T-cell (primary cell): Measurements from ENCODE around the gene STK33. TPM values are rescaled to one million over a fixed set of nuclear protein-coding genes. Genes with fewer than 3 reads are reported as not detected.

Source experiments
- ATAC-seq, 4 experiments: fragments of 200-7000 bp in 3 of 4; fragments of 150-1000 bp in 1 of 4; cut with Tn5 transposase; replicated peaks in 1 of 4; 1 replicate in 3 of 4; 2 replicates in 1 of 4; pipeline ENCODE4 v1.10.0; 2021; ENCODE audit warnings: moderate library complexity in 3 of 4, mild to moderate bottlenecking in 2 of 4, moderate number of reproducible peaks in 1 of 4
- CTCF ChIA-PET, 2 donors: fragments of 300-600 bp; sonication (Branson Sonifier 250); formaldehyde crosslinking; loops; one replicate each; lab custom pipeline; 2022; ENCODE audit warnings: antibody characterized with exemption in 2 of 2; lab: Charles Lee
- POLR2A ChIA-PET, 2 donors: fragments of 300-600 bp; sonication (Branson Sonifier 250); formaldehyde crosslinking; loops; one replicate each; lab custom pipeline; 2022; ENCODE audit warnings: antibody characterized with exemption in 2 of 2; lab: Charles Lee
- DNase-seq, 35 experiments: peaks; one replicate each; pipeline versions ENCODE4 v3.0.0 to v3.0.0-alpha.2; 2013 to 2023
- H3K27ac ChIP-seq: one replicate; pipeline ENCODE4 v1.5.1; 2013; ENCODE audit warnings: low read length
- H3K27me3 ChIP-seq, 2 experiments: replicated peaks in 1 of 2; 1 replicate in 1 of 2; 2 replicates in 1 of 2; pipeline versions ENCODE4 v1.6.1 to v1.7.0; 2013; ENCODE audit warnings: low read length in 1 of 2, mixed read lengths in 1 of 2; ENCODE audit not compliant: control insufficient read depth in 2 of 2, insufficient read depth in 2 of 2; ENCODE audit errors: extremely low read depth in 1 of 2
- H3K36me3 ChIP-seq, 2 donors: 1 replicate in 1 of 2; 2 replicates in 1 of 2; pipeline versions ENCODE4 v1.6.1 to v1.7.0; 2013; ENCODE audit warnings: low read length in 1 of 2; ENCODE audit not compliant: control insufficient read depth in 2 of 2, insufficient read depth in 1 of 2; ENCODE audit errors: extremely low read depth in 1 of 2
- H3K4me1 ChIP-seq, 2 experiments: 1 replicate in 1 of 2; 2 replicates in 1 of 2; pipeline versions ENCODE4 v1.6.1 to v1.7.0; 2013; ENCODE audit warnings: low read length in 2 of 2, mixed read lengths in 1 of 2; ENCODE audit not compliant: insufficient read depth in 2 of 2, control insufficient read depth in 1 of 2; ENCODE audit errors: extremely low read depth in 1 of 2
- H3K4me3 ChIP-seq, 2 donors: 1 replicate in 1 of 2; 2 replicates in 1 of 2; pipeline versions ENCODE4 v1.5.1 to v1.7.0; 2013; ENCODE audit warnings: mild to moderate bottlenecking in 2 of 2, low read length in 1 of 2, moderate library complexity in 1 of 2; ENCODE audit not compliant: control insufficient read depth in 1 of 2; ENCODE audit errors: extremely low read depth in 1 of 2
- H3K9me3 ChIP-seq: 2 replicates; pipeline ENCODE4 v1.7.0; 2013
- H3K27ac Mint-ChIP-seq, 2 donors: one replicate each; pipeline ENCODE4 v1.8.0; 2020 to 2021; ENCODE audit warnings: mild to moderate bottlenecking in 2 of 2, mixed read lengths in 2 of 2
- H3K27me3 Mint-ChIP-seq, 2 donors: one replicate each; pipeline ENCODE4 v1.8.0; 2021 to 2022; ENCODE audit warnings: mixed read lengths in 2 of 2
- H3K36me3 Mint-ChIP-seq: one replicate; pipeline ENCODE4 v1.8.0; 2021; ENCODE audit warnings: mixed read lengths
- H3K4me1 Mint-ChIP-seq, 3 donors: one replicate each; pipeline ENCODE4 v1.8.0; 2020 to 2022; ENCODE audit warnings: mixed read lengths in 3 of 3, mild to moderate bottlenecking in 1 of 3
- H3K4me3 Mint-ChIP-seq, 3 donors: one replicate each; pipeline ENCODE4 v1.8.0; 2020 to 2022; ENCODE audit warnings: mild to moderate bottlenecking in 3 of 3, mixed read lengths in 3 of 3, moderate library complexity in 3 of 3
- H3K9me3 Mint-ChIP-seq, 3 donors: one replicate each; pipeline ENCODE4 v1.8.0; 2020 to 2022; ENCODE audit warnings: mixed read lengths in 3 of 3
- WGBS: methylation state at CpG from one replicate; pipeline ENCODE4 v1.1.5; 2013; ENCODE audit warnings: missing lambda C conversion rate; ENCODE audit not compliant: insufficient coverage; 5-methylcytosine and 5-hydroxymethylcytosine counted together
- total RNA-seq, 35 experiments: library from RNA in 6 of 35; stranded (reverse) in 6 of 35; fragments of 120-200 nt in 1 of 35; gene quantifications; one replicate each; pipeline versions ENCODE4 v1.2.1 to v1.2.4 and lab custom pipeline; 2013 to 2026

Gene STK33
- total RNA-seq, 5 donors from 2014 or later (not counting 1 experiment from before 2014, with no cell fraction given), result 0.30 to 1.5 (median 1.3) TPM

DNA sequence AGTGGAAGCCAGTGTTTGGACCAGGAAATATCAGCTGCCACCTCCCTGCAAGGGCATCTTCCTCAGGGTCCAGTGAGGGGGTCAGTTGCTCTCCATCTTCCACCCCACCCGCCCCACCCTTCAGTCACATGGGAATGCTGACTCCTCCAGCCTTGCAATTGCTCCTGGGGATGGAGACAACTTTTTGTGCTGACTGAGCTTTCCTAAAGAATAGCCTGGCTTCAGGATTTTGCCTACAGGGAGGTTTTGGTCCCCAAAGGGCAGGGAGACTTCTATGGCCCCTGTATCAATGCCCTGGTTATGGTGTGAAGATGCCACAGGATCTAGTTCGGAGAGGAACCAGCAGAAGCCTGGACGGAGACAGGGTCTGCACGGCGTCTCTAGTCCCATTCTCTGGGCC, 206.3 kb downstream of the STK33 start:
- H3K4me3 Mint-ChIP-seq, result no peak overlapping the region
- no peak overlapping the region for H3K4me3 ChIP-seq
- no peak overlapping the region for H3K27ac ChIP-seq
- H3K9me3 ChIP-seq, result no peaks in the 10 kb centered on the region
- CTCF ChIA-PET, result no interaction called here
- H3K27ac Mint-ChIP-seq, result no peak overlapping the region
- H3K27me3 Mint-ChIP-seq, result peaks cover 4 to 7% of the 10 kb centered on the region in 2 donors
- DNase-seq (no peak), ATAC-seq (no peak)
- H3K36me3 Mint-ChIP-seq, result no peaks in the 10 kb centered on the region
- peaks cover 0 to 5% of the 10 kb centered on the region in 2 experiments for H3K27me3 ChIP-seq
- no peaks in the 10 kb centered on the region for H3K36me3 ChIP-seq
- no peaks in the 10 kb centered on the region for H3K4me1 ChIP-seq
- H3K4me1 Mint-ChIP-seq, result no peaks in the 10 kb centered on the region
- WGBS, result 87% methylated on average over 4 of the region's 5 CpGs
- no peaks in the 10 kb centered on the region for H3K9me3 Mint-ChIP-seq
- POLR2A ChIA-PET, result no interaction called here

GRCh38 chr11:8387141-8387540, 206.9 kb downstream of the STK33 start:
- no peaks in the 10 kb centered on the region for H3K9me3 ChIP-seq
- H3K27me3 ChIP-seq, result peaks cover 0 to 5% of the 10 kb centered on the region in 2 experiments
- no peak overlapping the region for H3K4me3 ChIP-seq
- ChIA-PET POLR2A (no interaction called here), CTCF (no interaction called here)
- H3K27ac ChIP-seq, result no peak overlapping the region
- DNase-seq, result no peak
- Mint-ChIP-seq H3K36me3 (no peaks in the 10 kb centered on the region), H3K4me3 (no peak overlapping the region), H3K27me3 (peaks cover 4 to 7% of the 10 kb centered on the region in 2 donors), H3K9me3 (no peaks in the 10 kb centered on the region), H3K27ac (no peak overlapping the region), H3K4me1 (no peaks in the 10 kb centered on the region)
- no peaks in the 10 kb centered on the region for H3K4me1 ChIP-seq
- no peak for ATAC-seq
- whole genome bisulfite sequencing, result 100% methylated on average over 3 of the region's 7 CpGs
- no peaks in the 10 kb centered on the region for H3K36me3 ChIP-seq

DNA sequence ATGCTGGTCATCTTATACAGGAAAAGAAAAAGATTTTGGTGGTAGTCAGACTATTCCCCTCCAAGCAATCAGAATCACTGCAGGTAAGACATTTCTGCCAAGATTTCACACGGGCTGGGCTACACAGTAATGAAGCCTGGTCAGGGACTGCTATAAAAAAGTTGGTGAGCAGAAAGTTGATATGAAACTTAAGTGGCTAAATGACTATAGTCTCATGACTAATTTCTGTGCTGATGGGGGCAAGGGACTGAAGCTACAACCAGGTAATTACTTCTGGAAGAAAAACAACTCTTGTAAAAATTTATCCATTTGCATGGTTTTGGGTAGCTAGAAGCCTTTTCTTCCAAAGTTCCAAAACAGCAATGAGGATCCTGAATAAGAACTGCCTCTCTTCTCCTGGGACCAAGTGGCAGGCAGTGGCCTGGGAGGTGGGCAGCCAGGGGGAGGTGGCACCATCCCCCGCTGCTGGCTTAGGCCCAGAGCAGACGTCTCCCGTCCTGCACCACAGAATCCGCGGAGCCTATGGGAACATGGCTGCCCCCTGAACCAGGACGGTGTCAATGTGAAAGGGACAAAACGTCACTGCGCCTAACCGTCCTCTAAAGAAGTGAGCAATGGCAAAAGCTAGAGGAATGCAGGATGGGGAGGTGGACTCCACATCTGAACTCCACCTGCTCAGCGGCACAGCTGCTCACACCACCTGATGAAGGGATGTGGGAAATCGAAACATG, 207.7 kb downstream of the STK33 start:
- Mint-ChIP-seq H3K27me3 (peaks cover 4 to 7% of the 10 kb centered on the region in 2 donors), H3K36me3 (no peaks in the 10 kb centered on the region), H3K4me3 (no peak overlapping the region), H3K4me1 (no peaks in the 10 kb centered on the region), H3K9me3 (no peaks in the 10 kb centered on the region), H3K27ac (no peak overlapping the region)
- Histone ChIP-seq H3K4me1 (no peaks in the 10 kb centered on the region), H3K27me3 (peaks cover 0 to 5% of the 10 kb centered on the region in 2 experiments), H3K4me3 (no peak overlapping the region), H3K27ac (no peak overlapping the region), H3K36me3 (no peaks in the 10 kb centered on the region), H3K9me3 (no peaks in the 10 kb centered on the region)
- ATAC-seq, result no peak
- no peak for DNase-seq
- POLR2A ChIA-PET, result no interaction called here
- WGBS, result 96% methylated on average over 10 of the region's 12 CpGs
- CTCF ChIA-PET, result no interaction called here

DNA sequence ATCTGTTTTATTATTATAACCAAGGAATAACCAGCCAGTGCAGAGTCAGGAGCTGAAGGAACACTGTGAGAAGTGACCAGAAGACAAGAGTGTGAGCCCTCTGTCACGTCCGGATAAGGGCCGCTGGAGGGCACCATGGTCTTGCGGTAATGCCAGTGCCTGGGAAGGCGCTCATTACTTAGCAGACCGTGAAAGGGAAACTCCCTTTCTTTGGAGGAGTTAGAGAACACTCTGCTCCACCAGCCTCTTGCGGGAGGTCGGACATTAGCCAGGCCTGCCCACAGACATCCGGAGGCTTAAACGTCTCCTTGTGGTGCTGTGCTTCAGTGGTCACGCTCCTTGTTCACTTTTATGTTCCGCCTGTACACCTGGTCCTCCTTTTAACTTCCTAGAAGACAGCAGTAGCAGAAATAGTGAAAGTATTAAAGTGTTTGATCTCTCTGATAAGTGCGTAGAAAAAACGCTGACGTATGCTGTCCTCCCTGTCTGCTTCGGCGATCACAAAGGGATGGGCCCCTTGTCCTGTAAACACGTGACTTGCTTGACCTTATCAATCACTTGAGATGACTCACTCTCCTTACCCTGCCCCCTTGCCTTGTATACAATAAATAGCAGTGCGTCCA, 209.7 kb downstream of the STK33 start:
- Histone ChIP-seq H3K4me1 (no peaks in the 10 kb centered on the region), H3K27me3 (peaks cover 0 to 3% of the 10 kb centered on the region in 2 experiments), H3K27ac (no peak overlapping the region), H3K36me3 (no peaks in the 10 kb centered on the region), H3K4me3 (no peak overlapping the region), H3K9me3 (no peaks in the 10 kb centered on the region)
- DNase-seq (no peak), ATAC-seq (no peak)
- 86% methylated on average over 18 of the region's 19 CpGs for WGBS
- no peaks in the 10 kb centered on the region for H3K9me3 Mint-ChIP-seq
- no peaks in the 10 kb centered on the region for H3K4me1 Mint-ChIP-seq
- ChIA-PET POLR2A (no interaction called here), CTCF (no interaction called here)
- no peak overlapping the region for H3K27ac Mint-ChIP-seq
- H3K4me3 Mint-ChIP-seq, result no peak overlapping the region
- no peaks in the 10 kb centered on the region for H3K36me3 Mint-ChIP-seq
- H3K27me3 Mint-ChIP-seq, result peaks cover 4% of the 10 kb centered on the region in 2 donors

GRCh38 chr11:8383627-8384026, 210.4 kb downstream of the STK33 start:
- Mint-ChIP-seq H3K27ac (no peak overlapping the region), H3K27me3 (peaks cover 4% of the 10 kb centered on the region in 2 donors), H3K9me3 (no peaks in the 10 kb centered on the region), H3K4me3 (no peak overlapping the region), H3K36me3 (no peaks in the 10 kb centered on the region), H3K4me1 (no peaks in the 10 kb centered on the region)
- Histone ChIP-seq H3K4me1 (no peaks in the 10 kb centered on the region), H3K36me3 (no peaks in the 10 kb centered on the region), H3K9me3 (no peaks in the 10 kb centered on the region), H3K27ac (no peak overlapping the region), H3K27me3 (peaks cover 0 to 3% of the 10 kb centered on the region in 2 experiments), H3K4me3 (no peak overlapping the region)
- POLR2A ChIA-PET, result no interaction called here
- ATAC-seq (no peak), DNase-seq (no peak)
- CTCF ChIA-PET, result no interaction called here
- WGBS, result no CpG with 5 or more reads among the region's 3 CpGs

GRCh38 chr11:8383227-8383626, 210.8 kb downstream of the STK33 start:
- 43% methylated on average over 1 of the region's 1 CpG for WGBS
- peaks cover 4% of the 10 kb centered on the region in 2 donors for H3K27me3 Mint-ChIP-seq
- no peak overlapping the region for H3K4me3 ChIP-seq
- POLR2A ChIA-PET, result no interaction called here
- no peaks in the 10 kb centered on the region for H3K36me3 Mint-ChIP-seq
- H3K9me3 ChIP-seq, result no peaks in the 10 kb centered on the region
- ATAC-seq, result no peak
- peaks cover 0 to 3% of the 10 kb centered on the region in 2 experiments for H3K27me3 ChIP-seq
- CTCF ChIA-PET, result no interaction called here
- no peaks in the 10 kb centered on the region for H3K4me1 Mint-ChIP-seq
- no peaks in the 10 kb centered on the region for H3K36me3 ChIP-seq
- H3K9me3 Mint-ChIP-seq, result no peaks in the 10 kb centered on the region
- H3K4me3 Mint-ChIP-seq, result no peak overlapping the region
- no peaks in the 10 kb centered on the region for H3K4me1 ChIP-seq
- H3K27ac ChIP-seq, result no peak overlapping the region
- no peak overlapping the region for H3K27ac Mint-ChIP-seq
- no peak for DNase-seq
